ES-I3 (cell line): ENCODE data around the gene ASPSCR1.
"Not testable (repeated sequence)": the region's sequence is repeated elsewhere in the genome, so short reads cannot be mapped to it uniquely, and the experiment has no call there.

Experiments used
- H3K36me3 ChIP-seq: 2 replicates; pipeline ENCODE4 v1.6.1; 2013; ENCODE audit warnings: mild to moderate bottlenecking, low read length, control low read depth, moderate library complexity; ENCODE audit not compliant: insufficient read depth
- H3K4me1 ChIP-seq: 2 replicates; pipeline ENCODE4 v1.6.1; 2013; ENCODE audit warnings: mild to moderate bottlenecking, control low read depth, low read length; ENCODE audit not compliant: insufficient read depth
- H3K9ac ChIP-seq: 2 replicates; pipeline ENCODE4 v1.6.1; 2013; ENCODE audit warnings: low read depth, mild to moderate bottlenecking, low read length, moderate library complexity
- H3K9me3 ChIP-seq: 2 replicates; pipeline ENCODE4 v1.6.1; 2013; ENCODE audit warnings: mild to moderate bottlenecking, low read length, moderate library complexity; ENCODE audit not compliant: control insufficient read depth, insufficient read depth

ASPSCR1 gene

GRCh38 chr17:81978524-81979298 lies 1.3 kb downstream of the ASPSCR1 start:
- H3K9ac ChIP-seq, result peak overlapping the region; percentile 75
- H3K9me3 ChIP-seq, result no peaks in the 10 kb centered on the region
- H3K36me3 ChIP-seq, result no peaks in the 10 kb centered on the region
- no peaks in the 10 kb centered on the region; the same call in 1 of the 2 replicates for H3K4me1 ChIP-seq

- H3K4me1 ChIP-seq, result no peaks in the 10 kb centered on the region; the same call in 1 of the 2 replicates
- H3K36me3 ChIP-seq, result no peaks in the 10 kb centered on the region
- no peak overlapping the region for H3K9ac ChIP-seq
- no peaks in the 10 kb centered on the region for H3K9me3 ChIP-seq
Observed at GRCh38 chr17:81980122-81980521, 2.7 kb downstream of the ASPSCR1 start.

DNA sequence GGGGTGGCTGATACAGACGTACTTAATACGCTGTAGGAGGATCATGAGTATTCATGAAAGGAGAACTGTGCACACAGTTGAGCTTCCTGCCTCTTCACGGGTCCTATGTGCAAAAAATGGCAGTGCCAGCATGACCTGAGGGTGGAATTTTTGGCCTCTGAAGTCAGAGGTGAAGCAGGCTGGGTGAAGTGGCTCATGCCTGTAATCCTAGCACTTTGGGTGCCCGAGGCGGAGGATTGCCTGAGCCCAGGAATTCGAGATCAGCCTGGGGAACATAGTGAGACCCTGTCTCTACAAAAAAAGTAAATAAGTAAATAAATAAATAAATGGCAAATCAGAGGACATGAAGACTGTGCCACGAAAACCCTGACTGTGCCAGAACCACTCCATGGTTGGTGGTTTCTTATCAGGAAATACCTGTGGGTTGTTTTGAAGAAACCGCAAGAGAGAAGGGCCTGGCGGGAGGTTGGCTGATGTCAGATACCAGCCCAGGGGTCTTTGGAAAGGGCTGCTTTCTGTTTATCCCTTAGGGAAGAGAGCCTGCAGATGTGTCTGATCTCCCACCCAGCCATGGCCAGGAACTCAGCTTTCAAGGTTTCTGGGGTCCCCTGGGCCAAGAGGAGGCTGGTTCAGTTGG lies 3.4 kb downstream of the ASPSCR1 start:
- Histone ChIP-seq H3K4me1 (no peaks in the 10 kb centered on the region; the same call in 1 of the 2 replicates), H3K9ac (no peak overlapping the region), H3K36me3 (no peaks in the 10 kb centered on the region), H3K9me3 (no peaks in the 10 kb centered on the region)

DNA sequence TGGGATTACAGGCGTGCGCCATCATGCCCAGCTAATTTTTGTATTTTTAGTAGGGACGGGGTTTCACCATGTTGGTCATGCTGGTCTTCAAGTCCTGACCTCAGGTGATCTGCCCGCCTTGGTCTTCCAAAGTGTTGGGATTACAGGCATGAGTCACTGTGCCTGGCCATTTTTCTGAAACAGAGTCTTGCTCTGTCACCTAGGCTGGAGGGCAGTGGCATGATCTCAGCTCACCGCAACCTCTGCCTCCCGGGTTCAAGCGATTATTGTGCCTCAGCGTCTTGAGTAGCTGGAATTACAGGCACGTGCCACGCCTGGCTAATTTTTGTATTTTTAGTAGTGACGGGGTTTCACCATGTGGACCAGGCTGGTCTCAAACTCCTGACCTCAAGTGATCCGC lies 4.1 kb downstream of the ASPSCR1 start:
- H3K4me1 ChIP-seq, H3K9ac ChIP-seq, H3K9me3 ChIP-seq, H3K36me3 ChIP-seq: not testable (repeated sequence)

DNA sequence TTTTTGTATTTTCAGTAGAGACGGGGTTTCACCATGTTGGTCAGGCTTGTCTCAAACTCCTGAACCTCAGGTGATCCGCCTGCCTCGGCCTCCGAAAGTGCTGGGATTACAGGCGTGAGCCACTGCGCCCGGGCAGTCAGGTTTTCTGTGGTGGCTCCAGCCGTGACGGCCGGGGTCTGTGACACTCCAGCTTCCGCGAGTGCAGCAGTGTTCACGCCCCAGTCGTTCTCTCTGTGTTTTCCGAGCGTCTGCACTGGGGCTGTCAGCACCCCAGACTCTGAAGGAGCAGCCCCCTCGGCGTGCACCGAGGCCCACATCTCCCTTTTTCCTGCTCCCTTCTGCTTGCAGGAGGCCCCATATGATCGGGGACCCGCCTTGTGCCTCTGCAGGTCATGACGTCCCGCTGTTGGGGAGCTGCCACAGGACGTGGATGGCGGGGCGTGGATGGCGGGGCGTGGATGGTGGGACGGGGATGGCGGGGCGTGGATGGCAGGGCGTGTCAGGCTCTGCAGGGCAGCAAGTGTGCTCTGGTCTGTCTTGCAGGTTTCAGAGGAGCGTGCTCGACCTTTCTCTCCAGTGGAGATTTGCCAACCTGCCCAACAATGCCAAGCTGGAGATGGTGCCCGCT lies 5.7 kb downstream of the ASPSCR1 start:
- H3K36me3 ChIP-seq, result no peaks in the 10 kb centered on the region; the same call in 1 of the 2 replicates
- no peak overlapping the region for H3K9ac ChIP-seq
- no peaks in the 10 kb centered on the region for H3K9me3 ChIP-seq
- no peaks in the 10 kb centered on the region; the same call in 1 of the 2 replicates for H3K4me1 ChIP-seq

GRCh38 chr17:81983639-81984373 lies 6.4 kb downstream of the ASPSCR1 start:
- no peaks in the 10 kb centered on the region; the same call in 1 of the 2 replicates for H3K4me1 ChIP-seq
- no peak overlapping the region for H3K9ac ChIP-seq
- H3K36me3 ChIP-seq, result no peaks in the 10 kb centered on the region; the same call in 1 of the 2 replicates
- no peaks in the 10 kb centered on the region for H3K9me3 ChIP-seq

DNA sequence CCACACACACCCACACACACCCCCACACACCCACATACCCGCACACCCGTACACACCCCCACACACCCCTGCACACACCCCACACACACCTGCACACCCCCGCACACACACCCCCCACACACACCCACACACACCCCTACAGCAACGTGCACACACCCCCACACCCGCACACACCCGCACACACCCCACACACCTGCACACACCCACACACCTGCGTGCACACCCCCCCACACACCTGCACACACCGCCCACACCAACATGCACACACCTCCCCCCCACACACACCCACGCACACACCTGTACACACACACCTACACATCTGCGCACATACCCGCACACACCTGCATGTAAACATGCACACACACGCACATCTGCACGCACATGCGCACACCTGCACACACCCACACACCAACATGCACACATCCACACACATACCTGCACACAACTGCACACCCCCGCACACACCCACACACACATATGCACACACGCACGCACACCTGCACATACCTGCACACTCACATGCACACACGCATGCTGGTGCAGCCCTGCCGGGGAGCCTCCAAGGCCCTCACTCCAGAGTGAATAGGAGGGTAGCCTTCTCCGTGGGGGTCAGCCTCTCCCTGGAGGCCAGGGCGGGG lies 7.5 kb downstream of the ASPSCR1 start:
- no peaks in the 10 kb centered on the region; the same call in 1 of the 2 replicates for H3K36me3 ChIP-seq

GRCh38 chr17:81986606-81987005 lies 9.2 kb downstream of the ASPSCR1 start:
- Histone ChIP-seq H3K4me1 (peaks cover 12% of the 10 kb centered on the region; the same call in 1 of the 2 replicates), H3K9ac (no peak overlapping the region), H3K36me3 (no peaks in the 10 kb centered on the region; the same call in 1 of the 2 replicates), H3K9me3 (no peaks in the 10 kb centered on the region)

More for the DNA sequence above, 7.5 kb downstream of the ASPSCR1 start:
- no peak overlapping the region for H3K9ac ChIP-seq
- H3K9me3 ChIP-seq, result no peaks in the 10 kb centered on the region
- H3K4me1 ChIP-seq, result no peaks in the 10 kb centered on the region

GRCh38 chr17:81987161-81987770 lies 9.8 kb downstream of the ASPSCR1 start:
- H3K9me3 ChIP-seq, result no peaks in the 10 kb centered on the region
- no peaks in the 10 kb centered on the region; the same call in 1 of the 2 replicates for H3K36me3 ChIP-seq
- H3K9ac ChIP-seq, result no peak overlapping the region
- peaks cover 19% of the 10 kb centered on the region; the same call in 1 of the 2 replicates for H3K4me1 ChIP-seq

DNA sequence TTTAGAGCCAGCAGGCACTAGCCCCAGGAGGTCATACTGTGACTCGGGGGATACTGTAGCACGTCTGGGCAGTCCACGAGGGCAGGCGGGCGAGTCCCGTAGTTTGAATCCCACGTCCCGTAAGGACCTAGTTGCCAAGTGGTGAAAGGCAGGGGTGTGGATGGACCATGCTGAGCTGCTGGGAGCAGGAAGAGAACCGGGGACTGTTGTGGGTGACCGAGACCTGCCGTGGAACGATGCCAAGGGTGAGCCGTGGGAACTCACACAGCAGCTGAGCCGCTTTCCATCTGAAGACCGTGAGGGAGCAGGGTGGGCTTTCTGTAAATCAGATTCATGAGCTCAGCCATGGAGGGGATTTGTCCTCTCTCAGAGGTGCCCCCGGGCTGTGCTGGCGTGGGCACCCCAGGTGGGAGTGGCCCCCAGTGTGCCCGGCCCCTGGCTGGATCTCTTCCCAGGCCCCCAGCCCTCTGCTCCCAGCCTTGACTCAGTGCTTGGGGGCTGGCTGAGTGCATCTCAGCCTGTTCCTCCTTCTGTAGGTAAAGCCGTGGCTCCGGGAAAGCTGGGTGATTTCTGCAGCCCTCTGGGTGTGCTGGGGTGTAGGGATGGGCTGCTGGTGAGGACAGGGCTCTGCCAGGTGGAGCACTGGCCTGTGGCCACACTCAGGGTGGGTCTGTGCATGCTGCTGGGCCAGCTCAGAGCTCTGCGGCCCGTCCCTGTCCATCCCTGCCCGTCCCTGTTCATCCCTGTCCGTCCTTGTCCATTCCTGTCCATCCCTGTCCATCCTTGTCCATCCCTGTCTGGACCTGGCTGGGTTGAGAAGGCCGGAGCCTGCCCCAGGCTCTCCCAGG lies 13.6 kb downstream of the ASPSCR1 start:
- no peak overlapping the region for H3K9ac ChIP-seq
- H3K36me3 ChIP-seq, result no peaks in the 10 kb centered on the region; the same call in 1 of the 2 replicates
- H3K9me3 ChIP-seq, result no peaks in the 10 kb centered on the region
- H3K4me1 ChIP-seq, result peaks cover 32% of the 10 kb centered on the region; the same call in 1 of the 2 replicates

GRCh38 chr17:81991684-81992305 lies 14.4 kb downstream of the ASPSCR1 start:
- no peaks in the 10 kb centered on the region for H3K9me3 ChIP-seq
- H3K36me3 ChIP-seq, result no peaks in the 10 kb centered on the region
- 0 out of 2 replicates have a peak overlapping the region, but pooled peaks have one; percentile 0 for H3K9ac ChIP-seq
- peaks cover 32% of the 10 kb centered on the region; the same call in 1 of the 2 replicates for H3K4me1 ChIP-seq

DNA sequence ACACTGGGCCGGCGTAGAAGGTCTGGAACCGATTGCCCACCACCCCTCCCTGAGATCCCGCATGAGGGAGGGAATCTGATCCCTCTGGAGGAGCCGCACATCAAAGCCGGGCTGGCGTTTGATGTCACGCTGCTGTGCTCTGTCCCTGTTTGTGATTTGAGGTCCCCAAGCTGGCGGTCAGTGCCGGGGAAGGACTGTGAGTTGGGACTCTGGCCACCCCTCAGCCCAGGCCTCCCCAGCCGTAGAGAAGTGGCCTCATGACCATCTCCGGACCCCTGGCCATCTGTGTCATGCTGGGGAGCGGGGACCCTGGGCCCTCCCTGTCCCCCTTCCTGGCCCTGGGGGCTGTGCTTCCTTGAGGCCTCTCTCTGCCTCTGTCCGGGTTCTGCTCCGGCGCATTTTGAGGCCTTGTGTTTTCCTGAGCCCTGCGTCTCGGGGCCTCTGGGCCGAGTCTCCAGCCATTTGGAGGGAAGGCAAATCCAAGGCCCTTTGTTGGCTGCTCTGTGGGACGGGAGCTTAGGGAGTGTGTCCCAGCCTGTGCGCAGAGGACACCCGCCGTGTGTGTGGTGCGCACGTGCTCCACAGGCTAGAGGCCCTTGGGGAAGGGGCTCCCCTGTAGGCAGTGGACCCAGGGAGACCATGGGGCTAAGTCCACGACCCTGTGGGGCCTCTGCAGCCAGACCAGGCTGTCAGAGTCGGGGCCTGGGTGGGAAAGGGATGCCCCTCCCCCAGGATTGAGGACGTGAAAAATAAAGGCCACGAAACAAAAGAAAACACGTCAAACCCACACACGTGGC lies 15.1 kb downstream of the ASPSCR1 start:
- 0 out of 2 replicates have a peak overlapping the region, but pooled peaks have one; percentile 0 for H3K9ac ChIP-seq
- H3K36me3 ChIP-seq, result no peaks in the 10 kb centered on the region
- peaks cover 32% of the 10 kb centered on the region; the same call in 1 of the 2 replicates for H3K4me1 ChIP-seq
- H3K9me3 ChIP-seq, result no peaks in the 10 kb centered on the region
